GM20431 (cell line): ENCODE results near the gene CSMD2.
"Not testable (repeated sequence)": the region's sequence is repeated elsewhere in the genome, so short reads cannot be mapped to it uniquely, and the experiment has no call there.

ENCODE experiments used
- in situ Hi-C: fragments of 300-500 bp; cut with MseI, MboI; formaldehyde crosslinking; loops from one replicate; pipeline ENCODE4 v1.15.0; 2020; ENCODE audit warnings: low sequenced_read_pairs; ENCODE audit not compliant: unreplicated experiment

CSMD2 gene

GRCh38 chr1:34018285-34018684 lies 146.7 kb downstream of the CSMD2 start:
- in situ Hi-C loops: no loop called here

GRCh38 chr1:34016281-34016680 lies 148.7 kb downstream of the CSMD2 start:
- in situ Hi-C loops: not testable (repeated sequence)

- in situ Hi-C loops: no loop called here
Observed at GRCh38 chr1:34013958-34014737, 150.9 kb downstream of the CSMD2 start.

- in situ Hi-C loops: no loop called here
Observed at GRCh38 chr1:34013136-34013535, 151.9 kb downstream of the CSMD2 start.

- in situ Hi-C loops: no loop called here
Observed at GRCh38 chr1:34009340-34009985, 155.6 kb downstream of the CSMD2 start.

GRCh38 chr1:34007760-34008159 lies 157.3 kb downstream of the CSMD2 start:
- in situ Hi-C loops: no loop called here

- in situ Hi-C loops: no loop called here
Observed at GRCh38 chr1:34005309-34005708, 159.7 kb downstream of the CSMD2 start.

- in situ Hi-C loops: no loop called here
Observed at GRCh38 chr1:34002810-34003209, 162.2 kb downstream of the CSMD2 start.

GRCh38 chr1:33997127-33998036 lies 167.6 kb downstream of the CSMD2 start:
- in situ Hi-C loops: no loop called here

- in situ Hi-C loops: no loop called here
Observed at GRCh38 chr1:33996281-33996680, 168.7 kb downstream of the CSMD2 start.

- in situ Hi-C loops: no loop called here
Observed at GRCh38 chr1:33993301-33993700, 171.7 kb downstream of the CSMD2 start.

GRCh38 chr1:33990281-33990680 lies 174.7 kb downstream of the CSMD2 start:
- in situ Hi-C loops: no loop called here

- in situ Hi-C loops: no loop called here
Observed at GRCh38 chr1:33988161-33988560, 176.9 kb downstream of the CSMD2 start.

- in situ Hi-C loops: no loop called here
Observed at GRCh38 chr1:33986390-33987095, 178.5 kb downstream of the CSMD2 start.

- in situ Hi-C loops: no loop called here
Observed at GRCh38 chr1:33985656-33986055, 179.4 kb downstream of the CSMD2 start.

GRCh38 chr1:33984906-33985565 lies 180.0 kb downstream of the CSMD2 start:
- in situ Hi-C loops: no loop called here

- in situ Hi-C loops: no loop called here
Observed at GRCh38 chr1:33982419-33982818, 182.6 kb downstream of the CSMD2 start.

- in situ Hi-C loops: no loop called here
Observed at GRCh38 chr1:33979341-33979740, 185.7 kb downstream of the CSMD2 start.

GRCh38 chr1:33975961-33976360 lies 189.1 kb downstream of the CSMD2 start:
- in situ Hi-C loops: no loop called here
